GM12878 (cell line): ENCODE results near the gene TNK1. TPM values are rescaled to one million over a fixed set of nuclear protein-coding genes. Genes with fewer than 3 reads are reported as not detected.
A peak's percentile ranks its signal among the peaks of the same experiment; 100 is the strongest.

Source experiments
- ATAC-seq: fragments of 200-7000 bp; cut with Tn5 transposase; 3 replicates; pipeline ENCODE4 v1.9.1; 2020; ENCODE audit warnings: mild to moderate bottlenecking, moderate library complexity
- BruUV-seq: library from RNA; stranded (reverse); fragments of 400-500 nt; replicated peaks from 2 replicates; lab custom pipeline; 2021; lab: Mats Ljungman, UMichigan
- CTCF ChIA-PET: fragments of 300-600 bp; sonication (Branson Sonifier 250); formaldehyde crosslinking; extraction: SDS; loops from one replicate; lab custom pipeline; 2021; ENCODE audit warnings: inconsistent platforms; lab: Yijun Ruan, JAX
- POLR2A ChIA-PET: fragments of 350-600 bp; formaldehyde crosslinking; extraction: SDS; loops from one replicate; lab custom pipeline; 2021; ENCODE audit warnings: inconsistent platforms; lab: Charles Lee
- RAD21 ChIA-PET: fragments of 300-600 bp; sonication (Branson Sonifier 250); formaldehyde crosslinking; loops from one replicate; lab custom pipeline; 2023; ENCODE audit warnings: antibody characterized with exemption; ENCODE audit not compliant: unreplicated experiment; lab: Charles Lee
- SMC1A ChIA-PET: fragments of 300-600 bp; sonication (Branson Sonifier 250); formaldehyde crosslinking; loops from one replicate; lab custom pipeline; 2023; ENCODE audit not compliant: unreplicated experiment, uncharacterized antibody; lab: Charles Lee
- DNase-seq: peaks from one replicate; pipeline ENCODE4 v3.0.0-alpha.2; 2011; ENCODE audit warnings: low read depth, low spot score
- FAIRE-seq: peaks from 3 replicates; lab custom pipeline; 2011; peaks lifted over from hg19 to GRCh38; lab: Jason Lieb, UNC
- H2AFZ ChIP-seq: 2 replicates; pipeline ENCODE4 v1.6.0; 2011; ENCODE audit warnings: low read depth, low read length, control low read depth; ENCODE audit not compliant: control insufficient read depth
- H3K27ac ChIP-seq: 2 replicates; pipeline ENCODE4 v1.5.1; 2011; ENCODE audit warnings: control low read depth; ENCODE audit not compliant: control insufficient read depth, insufficient read depth
- H3K27me3 ChIP-seq, 2 experiments: replicated peaks in 1 of 2; 2 replicates each; pipeline versions ENCODE4 v1.6.0 to v1.6.1; 2011; ENCODE audit warnings: low read length in 1 of 2; ENCODE audit not compliant: control insufficient read depth in 2 of 2, insufficient read depth in 2 of 2
- H3K36me3 ChIP-seq, 2 experiments: 2 replicates each; pipeline ENCODE4 v1.5.1; 2011; ENCODE audit warnings: low read length in 1 of 2; ENCODE audit not compliant: control insufficient read depth in 2 of 2, insufficient read depth in 2 of 2
- H3K4me1 ChIP-seq: 2 replicates; pipeline ENCODE4 v1.6.1; 2011; ENCODE audit warnings: mild to moderate bottlenecking, low read length, moderate library complexity, mixed read lengths; ENCODE audit not compliant: control insufficient read depth, insufficient read depth
- H3K4me2 ChIP-seq: 2 replicates; pipeline ENCODE4 v1.6.0; 2011; ENCODE audit warnings: control low read depth; ENCODE audit not compliant: control insufficient read depth, insufficient read depth
- H3K4me3 ChIP-seq: fragments of 200-600 bp; sonication (generic); 2 replicates; pipeline ENCODE4 v1.5.1; 2016
- H3K79me2 ChIP-seq: 2 replicates; pipeline ENCODE4 v1.6.0; 2011; ENCODE audit warnings: low read length; ENCODE audit not compliant: control insufficient read depth, insufficient read depth
- H3K9ac ChIP-seq: 2 replicates; pipeline ENCODE4 v1.8.0; 2011; ENCODE audit warnings: low read length, control low read depth, mixed read lengths; ENCODE audit not compliant: control insufficient read depth, insufficient read depth
- H3K9me3 ChIP-seq: replicated peaks from 3 replicates; pipeline ENCODE4 v1.5.1; 2011; ENCODE audit warnings: mild to moderate bottlenecking, low read length; ENCODE audit not compliant: control insufficient read depth, insufficient read depth
- H4K20me1 ChIP-seq: 2 replicates; pipeline ENCODE4 v1.6.0; 2011; ENCODE audit not compliant: control insufficient read depth, insufficient read depth
- CBX5 ChIP-seq: sonication (generic); IDR thresholded peaks from 2 replicates; pipeline ENCODE4 v1.6.1; 2016; ENCODE audit warnings: low read depth, moderate library complexity, mild to moderate bottlenecking, inconsistent platforms
- HDGF ChIP-seq: fragments of 450-650 bp; IDR thresholded peaks from 2 replicates; pipeline ENCODE4 v1.6.1; 2016; ENCODE audit warnings: antibody characterized with exemption
- PBX3 ChIP-seq: IDR thresholded peaks from 2 replicates; pipeline ENCODE4 v1.6.1; 2011; ENCODE audit warnings: mild to moderate bottlenecking, low read depth, low read length, moderate library complexity; ENCODE audit not compliant: insufficient replicate concordance
- PML ChIP-seq: IDR thresholded peaks from 2 replicates; pipeline ENCODE4 v1.6.1; 2012; ENCODE audit warnings: low read length, inconsistent platforms
- RELA ChIP-seq: fragments of 450-650 bp; IDR thresholded peaks from 2 replicates; pipeline ENCODE4 v1.8.0; 2014; ENCODE audit warnings: borderline replicate concordance; ENCODE audit not compliant: partially characterized antibody
- SMAD1 ChIP-seq: fragments of 450-650 bp; IDR thresholded peaks from 2 replicates; pipeline ENCODE4 v1.6.1; 2018; ENCODE audit warnings: mild to moderate bottlenecking, low read depth; ENCODE audit not compliant: partially characterized antibody
- ZBTB11 ChIP-seq: fragments of 450-650 bp; formaldehyde crosslinking; IDR thresholded peaks from 2 replicates; pipeline ENCODE4 v1.5.0; 2022; ENCODE audit warnings: mild to moderate bottlenecking, missing genetic modification characterization
- ZNF592 ChIP-seq: fragments of 450-650 bp; IDR thresholded peaks from 2 replicates; pipeline ENCODE4 v1.6.1; 2017; ENCODE audit warnings: mild to moderate bottlenecking, moderate library complexity
- WGBS: methylation state at CpG from one replicate; pipeline ENCODE4 v1.1.6; 2016; ENCODE audit warnings: low lambda C conversion rate; ENCODE audit not compliant: insufficient replicate concordance, insufficient coverage; ENCODE audit errors: missing lambda C conversion rate; 5-methylcytosine and 5-hydroxymethylcytosine counted together
- in situ Hi-C: fragments of 300-500 bp; cut with MboI; formaldehyde crosslinking; loops from 9 replicates; pipeline ENCODE4 v1.14.3; 2018; ENCODE audit warnings: mixed read lengths
- intact Hi-C: fragments of 100-400 bp; cut with micrococcal nuclease; formaldehyde crosslinking; loops from one replicate; pipeline ENCODE4 v1.14.2; 2022; ENCODE audit not compliant: unreplicated experiment
- polyA plus RNA-seq, 11 experiments: library from polyadenylated mRNA; depleted of rRNA in 4 of 11; unstranded in 6 of 11; stranded (reverse) in 5 of 11; fragments of >200 nt; fragmentation: Nextera tagmentation in 4 of 11; fragmentation: Illumina TruSeq in 1 of 11; extraction: Ambion mirVana in 4 of 11; extraction: Trizol in 1 of 11; gene quantifications; 1 replicate in 1 of 11; 2 replicates in 10 of 11; pipeline versions ENCODE4 v1.2.1 to v1.2.3, GENCODE V29; 2011 to 2016; ENCODE audit warnings: inconsistent platforms in 2 of 11, missing spikeins in 2 of 11, low read depth in 1 of 11
- total RNA-seq, 4 experiments: library from RNA; depleted of rRNA in 3 of 4; stranded (reverse); fragments of >200 nt in 3 of 4; fragmentation: Illumina TruSeq in 1 of 4; extraction: Trizol in 1 of 4; gene quantifications; 2 replicates each; pipeline versions ENCODE4 v1.2.1 to v1.2.3, GENCODE V29; 2013 to 2021
- TF ChIP-seq, protein P1 (sequence below): IDR thresholded peaks from 2 replicates; pipeline ENCODE4 v1.6.1; 2011; ENCODE audit warnings: low read depth, mild to moderate bottlenecking, low read length, moderate library complexity, borderline replicate concordance; ENCODE audit errors: extremely low read depth

Gene TNK1
- total and polyA plus RNA-seq, 10 of the 15 experiments (the other 5 are each of a cell fraction or from before 2014, with no cell fraction given) = 0.06 to 2.5 (median 0.70) TPM

- FAIRE-seq = no peak
- no peak for DNase-seq
- Histone ChIP-seq H4K20me1 (no peaks in the 10 kb centered on the region), H3K9ac (peak overlapping the region; percentile 85), H3K4me3 (peak overlapping the region; percentile 80), H3K79me2 (peaks cover 2% of the 10 kb centered on the region), H3K36me3 (no peaks in the 10 kb centered on the region), H2AFZ (no peak overlapping the region; the same call in 1 of the 2 replicates), H3K9me3 (no peaks in the 10 kb centered on the region), H3K27me3 (no peaks in the 10 kb centered on the region), H3K4me2 (peak overlapping the region; percentile 96), H3K4me1 (no peaks in the 10 kb centered on the region), H3K27ac (no peak overlapping the region; the same call in 1 of the 2 replicates)
- intact Hi-C loops = no loop called here
- RAD21 ChIA-PET = interaction anchor here (1.0 to 1.3 kb wide), 2 partner anchors 156 to 168 kb away, joined by 3 read pairs; partner anchors contain the start of gene TNFSF12
- no peak for ATAC-seq
- WGBS = 77% methylated on average over 24 of the region's 42 CpGs
- SMC1A ChIA-PET = no interaction called here
- in situ Hi-C loops = no loop called here
- CTCF ChIA-PET = interaction anchor here (0.6 to 1.5 kb wide), 2 partner anchors 94 to 168 kb away, joined by 3 to 10 read pairs; partner anchors contain the start of gene SENP3
- BruUV-seq = no TSS peak
- POLR2A ChIA-PET = interaction anchor here (0.7 to 3.2 kb wide), 2 partner anchors 10 to 26 kb away, joined by 3 to 23 read pairs; partner anchors contain the start of gene TMEM256
- TF ChIP-seq, protein P1, sequence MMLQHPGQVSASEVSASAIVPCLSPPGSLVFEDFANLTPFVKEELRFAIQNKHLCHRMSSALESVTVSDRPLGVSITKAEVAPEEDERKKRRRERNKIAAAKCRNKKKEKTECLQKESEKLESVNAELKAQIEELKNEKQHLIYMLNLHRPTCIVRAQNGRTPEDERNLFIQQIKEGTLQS = no peak
- TF ChIP-seq PBX3 (no peak), HDGF (no peak), RELA (no peak), ZNF592 (no peak), ZBTB11 (CRISPR knock-in tag) (no peak), PML (no peak), CBX5 (no peak), SMAD1 (no peak)
These were observed 12.1 kb downstream of the TNK1 start for GRCh38 chr17:7392696-7393612.
